Measurements from ENCODE around the gene C7.
"Not testable (repeated sequence)": the region's sequence is repeated elsewhere in the genome, so short reads cannot be mapped to it uniquely, and the experiment has no call there.

DNA sequence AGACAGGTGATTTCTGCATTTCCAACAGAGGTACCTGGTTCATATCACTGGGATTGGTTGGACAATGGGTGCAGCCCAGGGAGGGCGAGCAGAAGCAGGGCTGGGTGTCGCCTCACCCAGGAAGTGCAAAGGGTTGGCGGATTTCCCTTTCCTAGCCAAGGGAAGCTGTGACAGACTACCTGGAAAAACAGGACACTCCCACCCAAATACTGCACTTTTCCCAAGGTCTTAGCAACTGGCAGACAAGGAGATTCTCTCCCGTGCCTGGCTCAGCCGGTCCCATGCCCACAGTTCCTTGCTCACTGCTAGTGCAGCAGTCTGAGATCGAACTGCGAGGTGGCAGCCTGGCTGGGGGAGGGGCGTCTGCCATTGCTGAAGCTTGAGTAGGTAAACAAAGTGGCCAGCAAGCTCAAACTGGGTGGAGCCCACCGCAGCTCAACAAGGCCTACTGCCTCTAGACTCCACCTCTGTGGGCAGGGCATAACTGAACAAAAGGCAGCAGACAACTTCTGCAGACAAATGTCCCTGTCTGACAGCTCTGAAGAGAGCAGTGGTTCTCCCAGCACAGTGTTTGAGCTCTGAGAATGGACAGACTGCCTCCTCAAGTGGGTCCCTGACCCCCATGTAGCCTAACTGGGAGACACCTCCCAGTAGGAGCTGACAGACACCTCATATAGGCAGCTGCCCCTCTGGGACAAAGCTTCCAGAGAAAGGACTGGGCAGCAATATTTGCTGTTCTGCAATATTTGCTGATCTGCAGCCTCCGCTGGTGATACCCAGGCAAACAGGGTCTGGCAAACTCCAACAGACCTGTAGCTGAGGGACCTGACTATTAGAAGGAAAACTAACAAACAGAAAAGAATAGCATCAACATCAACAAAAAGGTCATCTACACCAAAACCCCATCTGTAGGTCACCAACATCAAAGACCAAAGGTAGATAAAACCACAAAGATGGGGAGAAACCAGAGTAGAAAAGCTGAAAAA, 13.6 kb upstream of the C7 start:
- TF ChIP-seq POLR2A, CTCF (IDR thresholded peaks at IDR 0.05): not testable (repeated sequence)

Data from right lobe of liver (tissue), 4 donors.